ENCODE data around the gene TBC1D16. TPM values are rescaled to one million over a fixed set of nuclear protein-coding genes. Genes with fewer than 3 reads are reported as not detected.

TBC1D16 gene
- total RNA-seq, 1 experiment from 2014 or later = 35.9 TPM

GRCh38 chr17:80058311-80058955 is 22.8 kb upstream of the TBC1D16 start:
- TF ChIP-seq CTCF (IDR thresholded peaks at IDR 0.05; ENCODE audit: unreplicated experiment) = no peak
- no peaks in the 10 kb centered on the region for H3K27me3 Mint-ChIP-seq (ENCODE audit: unreplicated experiment)
- no peak for DNase-seq
- no peaks in the 10 kb centered on the region for H3K36me3 Mint-ChIP-seq (ENCODE audit: insufficient read depth, unreplicated experiment)
- no peaks in the 10 kb centered on the region for H3K9me3 Mint-ChIP-seq (ENCODE audit: low read depth, unreplicated experiment)
- intact Hi-C loops (cut with micrococcal nuclease; ENCODE audit: unreplicated experiment) = no loop called here
- no peak overlapping the region for H3K4me3 Mint-ChIP-seq (ENCODE audit: low read depth, unreplicated experiment)
- no peak overlapping the region for H3K27ac Mint-ChIP-seq (ENCODE audit: unreplicated experiment)
- BruUV-seq (replicated peaks) = no TSS peak
- H3K4me1 Mint-ChIP-seq (ENCODE audit: low read depth, unreplicated experiment) = peaks cover 22% of the 10 kb centered on the region
- CTCF ChIA-PET = no interaction called here

GRCh38 chr17:80055597-80055996 is 19.9 kb upstream of the TBC1D16 start:
- Mint-ChIP-seq H3K9me3 (ENCODE audit: low read depth, unreplicated experiment) (no peaks in the 10 kb centered on the region), H3K27me3 (ENCODE audit: unreplicated experiment) (no peaks in the 10 kb centered on the region), H3K27ac (ENCODE audit: unreplicated experiment) (no peak overlapping the region), H3K4me1 (ENCODE audit: low read depth, unreplicated experiment) (peaks cover 14% of the 10 kb centered on the region), H3K4me3 (ENCODE audit: low read depth, unreplicated experiment) (no peak overlapping the region), H3K36me3 (ENCODE audit: insufficient read depth, unreplicated experiment) (no peaks in the 10 kb centered on the region)
- no peak for TF ChIP-seq CTCF (IDR thresholded peaks at IDR 0.05; ENCODE audit: unreplicated experiment)
- intact Hi-C loops (cut with micrococcal nuclease; ENCODE audit: unreplicated experiment) = no loop called here
- no peak for DNase-seq
- BruUV-seq (replicated peaks) = no TSS peak
- CTCF ChIA-PET = no interaction called here

- TF ChIP-seq CTCF (IDR thresholded peaks at IDR 0.05; ENCODE audit: unreplicated experiment) = no peak
Measured at GRCh38 chr17:80053102-80053501, 17.4 kb upstream of the TBC1D16 start.

GRCh38 chr17:80051681-80052080 is 16.0 kb upstream of the TBC1D16 start:
- Mint-ChIP-seq H3K27ac (ENCODE audit: unreplicated experiment) (no peak overlapping the region), H3K4me1 (ENCODE audit: low read depth, unreplicated experiment) (no peaks in the 10 kb centered on the region), H3K36me3 (ENCODE audit: insufficient read depth, unreplicated experiment) (no peaks in the 10 kb centered on the region), H3K9me3 (ENCODE audit: low read depth, unreplicated experiment) (no peaks in the 10 kb centered on the region), H3K27me3 (ENCODE audit: unreplicated experiment) (no peaks in the 10 kb centered on the region), H3K4me3 (ENCODE audit: low read depth, unreplicated experiment) (no peak overlapping the region)
- TF ChIP-seq CTCF (IDR thresholded peaks at IDR 0.05; ENCODE audit: unreplicated experiment) = no peak
- DNase-seq = no peak
- CTCF ChIA-PET = no interaction called here
- BruUV-seq (replicated peaks) = no TSS peak
- intact Hi-C loops (cut with micrococcal nuclease; ENCODE audit: unreplicated experiment) = no loop called here

More at GRCh38 chr17:80053102-80053501, 17.4 kb upstream of the TBC1D16 start:
- Mint-ChIP-seq H3K27me3 (ENCODE audit: unreplicated experiment) (no peaks in the 10 kb centered on the region), H3K4me1 (ENCODE audit: low read depth, unreplicated experiment) (no peaks in the 10 kb centered on the region), H3K4me3 (ENCODE audit: low read depth, unreplicated experiment) (no peak overlapping the region), H3K9me3 (ENCODE audit: low read depth, unreplicated experiment) (no peaks in the 10 kb centered on the region), H3K36me3 (ENCODE audit: insufficient read depth, unreplicated experiment) (no peaks in the 10 kb centered on the region), H3K27ac (ENCODE audit: unreplicated experiment) (no peak overlapping the region)
- intact Hi-C loops (cut with micrococcal nuclease; ENCODE audit: unreplicated experiment) = no loop called here
- CTCF ChIA-PET = no interaction called here
- no TSS peak for BruUV-seq (replicated peaks)
- DNase-seq = no peak
